Uterus (tissue), 2 donors: ENCODE measurements around the gene PRRC2B.

Source experiments
- POLR2A ChIP-seq, 2 donors: fragments of 450-650 bp; IDR thresholded peaks; one replicate each; pipeline ENCODE4 v1.6.1; 2016; ENCODE audit warnings: antibody characterized with exemption in 2 of 2, mild to moderate bottlenecking in 1 of 2, moderate library complexity in 1 of 2
- TF ChIP-seq, protein P1 (sequence below), 4 experiments: fragments of 200-600 bp in 2 of 4; fragments of 450-650 bp in 2 of 4; sonication (generic) in 2 of 4; IDR thresholded peaks; one replicate each; pipeline ENCODE4 v1.5.1; 2016 to 2019; ENCODE audit warnings: antibody characterized with exemption in 4 of 4, mild to moderate bottlenecking in 2 of 4, moderate library complexity in 1 of 4

DNA sequence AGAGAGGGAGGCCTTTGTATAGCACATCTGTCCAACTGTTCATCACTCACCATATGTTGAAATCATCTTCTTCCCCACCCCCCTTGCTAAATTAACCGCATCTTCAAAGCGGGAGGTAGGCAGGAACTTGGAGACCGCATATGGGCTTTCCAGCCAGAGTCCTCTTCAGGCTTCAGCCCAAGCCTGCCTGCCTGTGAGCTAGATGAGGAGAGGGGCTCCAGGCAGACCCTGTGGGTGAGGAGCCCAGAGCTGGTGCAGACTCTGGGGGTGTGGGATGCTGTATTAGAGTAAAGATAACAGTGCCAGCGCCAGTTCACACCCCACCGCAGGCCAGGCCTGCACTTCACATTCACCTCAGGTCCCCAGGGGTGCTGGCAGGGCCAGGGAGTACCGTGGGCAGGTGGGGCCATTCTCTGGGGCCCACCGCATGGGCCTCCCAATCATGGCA lies 16.2 kb downstream of the PRRC2B start:
- TF ChIP-seq, protein P1, sequence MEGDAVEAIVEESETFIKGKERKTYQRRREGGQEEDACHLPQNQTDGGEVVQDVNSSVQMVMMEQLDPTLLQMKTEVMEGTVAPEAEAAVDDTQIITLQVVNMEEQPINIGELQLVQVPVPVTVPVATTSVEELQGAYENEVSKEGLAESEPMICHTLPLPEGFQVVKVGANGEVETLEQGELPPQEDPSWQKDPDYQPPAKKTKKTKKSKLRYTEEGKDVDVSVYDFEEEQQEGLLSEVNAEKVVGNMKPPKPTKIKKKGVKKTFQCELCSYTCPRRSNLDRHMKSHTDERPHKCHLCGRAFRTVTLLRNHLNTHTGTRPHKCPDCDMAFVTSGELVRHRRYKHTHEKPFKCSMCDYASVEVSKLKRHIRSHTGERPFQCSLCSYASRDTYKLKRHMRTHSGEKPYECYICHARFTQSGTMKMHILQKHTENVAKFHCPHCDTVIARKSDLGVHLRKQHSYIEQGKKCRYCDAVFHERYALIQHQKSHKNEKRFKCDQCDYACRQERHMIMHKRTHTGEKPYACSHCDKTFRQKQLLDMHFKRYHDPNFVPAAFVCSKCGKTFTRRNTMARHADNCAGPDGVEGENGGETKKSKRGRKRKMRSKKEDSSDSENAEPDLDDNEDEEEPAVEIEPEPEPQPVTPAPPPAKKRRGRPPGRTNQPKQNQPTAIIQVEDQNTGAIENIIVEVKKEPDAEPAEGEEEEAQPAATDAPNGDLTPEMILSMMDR (IDR thresholded peaks at IDR 0.05), result no peak
- TF ChIP-seq POLR2A (IDR thresholded peaks at IDR 0.05), result no peak
